Fibroblast of the aortic adventitia (primary cell): ENCODE results near the gene MPC1L. TPM values are rescaled to one million over a fixed set of nuclear protein-coding genes. Genes with fewer than 3 reads are reported as not detected.

ENCODE experiments used
- DNase-seq: peaks from one replicate; pipeline ENCODE4 v3.0.0-alpha.2; 2010; ENCODE audit warnings: low read depth
- H3K4me3 ChIP-seq: 2 replicates; pipeline ENCODE4 v1.5.1; 2011; ENCODE audit warnings: low read depth, mild to moderate bottlenecking, control low read depth, low read length, moderate library complexity
- total RNA-seq: library from RNA; depleted of rRNA; stranded (reverse); fragments of >200 nt; gene quantifications from 2 replicates; pipeline ENCODE4 v1.2.3, GENCODE V29; 2012; ENCODE audit warnings: low replicate concordance
- TF ChIP-seq, protein P1 (sequence below): IDR thresholded peaks from 2 replicates; pipeline ENCODE4 v1.5.1; 2011; ENCODE audit warnings: mild to moderate bottlenecking, low read length, control low read depth, inconsistent platforms; ENCODE audit not compliant: insufficient read depth

MPC1L gene
- total RNA-seq, 1 donor, result not detected

DNA sequence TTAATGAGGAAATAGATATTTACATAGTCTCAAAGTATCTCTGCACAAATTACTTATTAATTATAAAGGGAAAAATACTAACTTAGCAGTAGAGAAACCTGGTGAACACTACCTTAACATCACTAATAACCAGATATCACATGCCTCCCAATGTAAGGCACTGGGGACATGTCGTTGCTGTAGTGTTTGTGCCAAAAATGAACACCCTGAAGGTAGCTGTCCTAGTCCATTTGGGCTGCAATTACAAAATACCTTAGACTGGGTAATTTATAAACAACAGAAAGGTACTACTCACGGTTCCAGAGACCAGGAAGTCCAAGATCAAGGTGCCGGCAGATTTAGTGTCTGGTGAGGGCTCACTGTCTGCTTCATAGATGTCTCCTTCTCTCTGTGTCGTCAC is 10.7 kb upstream of the MPC1L start:
- TF ChIP-seq, protein P1, sequence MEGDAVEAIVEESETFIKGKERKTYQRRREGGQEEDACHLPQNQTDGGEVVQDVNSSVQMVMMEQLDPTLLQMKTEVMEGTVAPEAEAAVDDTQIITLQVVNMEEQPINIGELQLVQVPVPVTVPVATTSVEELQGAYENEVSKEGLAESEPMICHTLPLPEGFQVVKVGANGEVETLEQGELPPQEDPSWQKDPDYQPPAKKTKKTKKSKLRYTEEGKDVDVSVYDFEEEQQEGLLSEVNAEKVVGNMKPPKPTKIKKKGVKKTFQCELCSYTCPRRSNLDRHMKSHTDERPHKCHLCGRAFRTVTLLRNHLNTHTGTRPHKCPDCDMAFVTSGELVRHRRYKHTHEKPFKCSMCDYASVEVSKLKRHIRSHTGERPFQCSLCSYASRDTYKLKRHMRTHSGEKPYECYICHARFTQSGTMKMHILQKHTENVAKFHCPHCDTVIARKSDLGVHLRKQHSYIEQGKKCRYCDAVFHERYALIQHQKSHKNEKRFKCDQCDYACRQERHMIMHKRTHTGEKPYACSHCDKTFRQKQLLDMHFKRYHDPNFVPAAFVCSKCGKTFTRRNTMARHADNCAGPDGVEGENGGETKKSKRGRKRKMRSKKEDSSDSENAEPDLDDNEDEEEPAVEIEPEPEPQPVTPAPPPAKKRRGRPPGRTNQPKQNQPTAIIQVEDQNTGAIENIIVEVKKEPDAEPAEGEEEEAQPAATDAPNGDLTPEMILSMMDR, result no peak
- no peak overlapping the region for H3K4me3 ChIP-seq
- DNase-seq, result no peak

DNA sequence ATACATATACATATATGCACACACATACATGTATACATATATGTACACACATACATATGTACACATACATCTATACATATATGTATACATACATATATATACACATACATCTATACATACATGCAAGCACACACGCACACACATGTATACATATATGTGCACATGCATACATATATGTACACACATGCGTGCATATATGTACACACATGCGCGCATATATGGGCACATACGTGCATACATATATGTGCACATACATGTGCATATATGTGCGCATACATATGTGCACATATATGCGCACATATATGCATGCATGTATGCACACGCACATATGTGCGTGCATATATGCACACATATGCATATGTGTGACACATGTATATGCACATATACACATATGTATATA is 7.3 kb upstream of the MPC1L start:
- no peak for DNase-seq
- no peak overlapping the region for H3K4me3 ChIP-seq
- TF ChIP-seq, protein P1, result no peak

DNA sequence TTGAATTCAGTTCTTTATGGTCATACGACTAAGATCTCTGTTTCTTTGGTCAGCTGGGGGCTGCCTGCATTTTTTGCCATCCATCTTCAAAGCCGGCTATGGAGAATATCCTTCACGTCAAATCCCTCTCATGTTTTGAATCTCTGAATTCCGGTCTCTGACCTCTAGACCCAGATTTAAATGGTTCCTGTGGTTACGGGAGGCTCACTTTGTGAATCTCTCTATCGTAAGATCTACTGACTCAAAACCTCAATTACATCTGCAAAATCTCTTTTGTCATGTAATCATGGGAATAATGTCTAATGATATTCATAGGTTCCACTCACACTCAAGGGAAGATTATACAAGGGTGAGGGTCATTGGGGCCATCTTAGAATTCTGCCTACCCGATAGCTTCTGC is 5.7 kb upstream of the MPC1L start:
- TF ChIP-seq, protein P1, result no peak
- H3K4me3 ChIP-seq, result no peak overlapping the region
- DNase-seq, result no peak

DNA sequence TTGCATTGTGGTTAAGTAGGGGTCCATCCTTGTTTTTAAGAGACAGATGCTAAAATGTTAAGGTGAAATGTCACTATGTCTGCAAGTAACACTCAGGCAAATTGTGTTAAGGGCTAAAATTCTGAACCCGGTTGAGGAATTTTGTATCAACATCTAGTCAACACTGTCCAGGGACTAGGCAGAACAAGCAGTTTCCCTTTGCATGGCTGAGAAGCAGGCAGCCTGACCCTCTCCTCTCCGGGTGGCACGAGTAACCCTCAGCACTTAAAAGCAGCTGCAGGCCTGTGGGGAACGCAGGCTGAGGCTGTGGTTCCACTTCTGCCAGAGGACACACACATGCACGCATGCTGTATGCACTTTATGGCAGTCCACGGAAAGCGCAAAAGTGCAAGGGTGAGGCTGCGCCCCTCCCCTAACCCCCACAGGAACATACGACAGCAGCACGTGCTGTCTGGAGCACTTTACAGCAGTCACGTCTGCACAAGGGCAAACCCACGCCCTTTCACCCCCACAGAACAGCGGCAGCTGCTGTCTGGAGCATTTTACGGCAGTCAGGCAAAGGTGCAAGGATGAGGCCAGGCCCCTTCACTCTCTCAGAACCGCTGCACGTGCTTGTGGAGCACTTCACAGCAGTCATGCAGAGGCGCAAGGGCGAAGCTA is 619 bp upstream of the MPC1L start:
- H3K4me3 ChIP-seq, result no peak overlapping the region
- no peak for DNase-seq
- TF ChIP-seq, protein P1, result no peak

DNA sequence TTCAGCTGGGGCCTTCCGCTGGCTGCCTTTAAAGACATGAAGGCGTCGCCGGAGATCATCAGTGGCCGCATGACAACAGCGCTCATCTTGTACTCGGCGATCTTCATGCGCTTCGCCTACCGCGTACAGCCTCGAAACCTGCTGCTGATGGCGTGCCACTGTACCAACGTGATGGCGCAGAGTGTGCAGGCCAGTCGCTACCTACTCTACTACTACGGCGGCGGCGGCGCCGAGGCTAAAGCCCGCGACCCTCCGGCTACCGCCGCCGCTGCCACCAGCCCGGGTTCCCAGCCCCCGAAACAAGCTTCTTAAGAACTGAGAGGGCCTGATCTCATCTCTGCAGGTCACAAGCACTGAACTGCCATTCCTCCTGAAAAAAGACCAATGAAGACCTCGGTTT is 437 bp downstream of the MPC1L start:
- no peak overlapping the region for H3K4me3 ChIP-seq
- no peak for DNase-seq
- TF ChIP-seq, protein P1, result no peak

DNA sequence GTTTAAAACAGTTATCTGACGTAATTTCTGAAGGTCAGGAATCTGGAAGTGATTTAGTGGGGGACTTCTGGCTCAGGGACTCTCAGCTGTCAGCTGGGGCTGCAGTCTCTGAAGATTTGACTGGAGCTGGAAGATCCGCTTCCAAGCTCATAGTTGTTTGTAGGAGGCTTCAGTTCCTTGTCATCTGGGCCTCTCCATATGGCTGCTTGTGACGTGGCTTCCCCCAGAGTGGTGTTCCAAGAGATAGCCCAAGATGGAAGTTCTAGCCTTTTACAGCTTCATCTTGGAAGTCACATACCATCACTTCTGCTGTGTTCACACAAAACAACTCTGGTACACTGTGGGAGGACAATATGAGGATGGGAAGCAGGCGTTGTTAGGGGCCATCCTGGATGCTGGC is 2.1 kb downstream of the MPC1L start:
- TF ChIP-seq, protein P1, result no peak
- no peak for DNase-seq
- no peak overlapping the region for H3K4me3 ChIP-seq

DNA sequence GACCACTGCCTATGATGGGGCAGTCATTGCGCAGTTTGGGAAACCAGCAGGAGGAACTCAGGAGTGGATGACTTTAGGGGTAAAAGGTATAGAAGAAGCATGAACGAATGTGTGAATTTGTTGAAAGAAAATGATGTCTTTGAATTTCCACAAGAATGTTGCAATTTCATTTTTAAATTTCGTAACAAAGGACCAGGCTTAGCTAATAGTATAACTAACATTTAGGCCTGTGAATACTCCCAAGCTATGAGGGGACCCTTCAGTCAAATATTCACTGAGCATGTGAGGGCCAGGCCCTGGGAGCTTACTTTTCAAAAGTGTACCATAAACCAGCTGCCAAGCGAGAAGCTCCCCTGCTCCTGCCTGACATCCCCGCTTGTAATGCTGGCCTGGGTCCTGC is 5.3 kb downstream of the MPC1L start:
- no peak overlapping the region for H3K4me3 ChIP-seq
- TF ChIP-seq, protein P1, result no peak
- peak; percentile 16 for DNase-seq
